Calu3 (cell line): ENCODE data around the gene NANOS2. TPM values are rescaled to one million over a fixed set of nuclear protein-coding genes. Genes with fewer than 3 reads are reported as not detected.

Experiments
- BruUV-seq: library from RNA; stranded (reverse); fragments of 400-500 nt; replicated peaks from 2 replicates; lab custom pipeline; 2021; lab: Mats Ljungman, UMichigan
- CTCF ChIA-PET: fragments of 300-600 bp; sonication (Branson Sonifier 250); formaldehyde crosslinking; loops from one replicate; lab custom pipeline; 2022; ENCODE audit warnings: antibody characterized with exemption; lab: Charles Lee
- DNase-seq: peaks from one replicate; pipeline ENCODE4 v3.0.0; 2022
- H3K27ac Mint-ChIP-seq: one replicate; pipeline ENCODE4 v1.8.0; 2022; ENCODE audit warnings: mixed read lengths; ENCODE audit not compliant: unreplicated experiment
- H3K27me3 Mint-ChIP-seq: one replicate; pipeline ENCODE4 v1.8.0; 2022; ENCODE audit warnings: mixed read lengths; ENCODE audit not compliant: unreplicated experiment
- H3K36me3 Mint-ChIP-seq: one replicate; pipeline ENCODE4 v1.8.0; 2022; ENCODE audit warnings: mild to moderate bottlenecking, moderate library complexity, mixed read lengths; ENCODE audit not compliant: insufficient read depth, unreplicated experiment
- H3K4me1 Mint-ChIP-seq: one replicate; pipeline ENCODE4 v1.8.0; 2022; ENCODE audit warnings: mild to moderate bottlenecking, low read depth, mixed read lengths; ENCODE audit not compliant: unreplicated experiment
- H3K4me3 Mint-ChIP-seq: one replicate; pipeline ENCODE4 v1.8.0; 2022; ENCODE audit warnings: mild to moderate bottlenecking, low read depth, moderate library complexity, mixed read lengths; ENCODE audit not compliant: unreplicated experiment
- H3K9me3 Mint-ChIP-seq: one replicate; pipeline ENCODE4 v1.8.0; 2022; ENCODE audit warnings: low read depth, mixed read lengths; ENCODE audit not compliant: unreplicated experiment
- CTCF ChIP-seq: fragments of 200-600 bp; IDR thresholded peaks from one replicate; pipeline ENCODE4 v1.8.0; 2022; ENCODE audit warnings: antibody characterized with exemption; ENCODE audit not compliant: unreplicated experiment
- intact Hi-C: fragments of 100-400 bp; cut with micrococcal nuclease; formaldehyde crosslinking; loops from one replicate; pipeline ENCODE4 v1.10.0; 2022; ENCODE audit not compliant: unreplicated experiment
- total RNA-seq: library from RNA; stranded (reverse); gene quantifications from 2 replicates; pipeline ENCODE4 v1.2.3, GENCODE V29; 2022

Gene NANOS2
- total RNA-seq, 1 experiment from 2014 or later = not detected

GRCh38 chr19:45940515-45940805 is 25.9 kb upstream of the NANOS2 start:
- TF ChIP-seq CTCF = no peak
- H3K4me3 Mint-ChIP-seq = no peak overlapping the region
- intact Hi-C loops = no loop called here
- no TSS peak for BruUV-seq
- no peak for DNase-seq
- H3K9me3 Mint-ChIP-seq = no peaks in the 10 kb centered on the region
- no peaks in the 10 kb centered on the region for H3K4me1 Mint-ChIP-seq
- peaks cover 75% of the 10 kb centered on the region for H3K27me3 Mint-ChIP-seq
- no peak overlapping the region for H3K27ac Mint-ChIP-seq
- no peaks in the 10 kb centered on the region for H3K36me3 Mint-ChIP-seq
- CTCF ChIA-PET = no interaction called here

GRCh38 chr19:45939792-45940514 is 25.4 kb upstream of the NANOS2 start:
- Mint-ChIP-seq H3K4me1 (no peaks in the 10 kb centered on the region), H3K36me3 (no peaks in the 10 kb centered on the region), H3K4me3 (no peak overlapping the region), H3K9me3 (no peaks in the 10 kb centered on the region), H3K27ac (no peak overlapping the region), H3K27me3 (peaks cover 75% of the 10 kb centered on the region)
- TF ChIP-seq CTCF = no peak
- no peak for DNase-seq
- intact Hi-C loops = no loop called here
- CTCF ChIA-PET = no interaction called here
- no TSS peak for BruUV-seq

GRCh38 chr19:45938733-45939319 is 24.2 kb upstream of the NANOS2 start:
- H3K36me3 Mint-ChIP-seq = no peaks in the 10 kb centered on the region
- peaks cover 75% of the 10 kb centered on the region for H3K27me3 Mint-ChIP-seq
- H3K4me1 Mint-ChIP-seq = no peaks in the 10 kb centered on the region
- no peak for TF ChIP-seq CTCF
- DNase-seq = no peak
- intact Hi-C loops = no loop called here
- no TSS peak for BruUV-seq
- H3K4me3 Mint-ChIP-seq = no peak overlapping the region
- H3K9me3 Mint-ChIP-seq = no peaks in the 10 kb centered on the region
- CTCF ChIA-PET = interaction anchor here (0.5 kb wide), 1 partner anchor 32 kb away, joined by 3 read pairs; no protein-coding TSS in a partner anchor
- H3K27ac Mint-ChIP-seq = no peak overlapping the region

GRCh38 chr19:45935267-45935666 is 20.7 kb upstream of the NANOS2 start:
- no peak for DNase-seq
- peaks cover 64% of the 10 kb centered on the region for H3K27me3 Mint-ChIP-seq
- CTCF ChIA-PET = no interaction called here
- no peak overlapping the region for H3K27ac Mint-ChIP-seq
- no peaks in the 10 kb centered on the region for H3K36me3 Mint-ChIP-seq
- intact Hi-C loops = no loop called here
- no peak for TF ChIP-seq CTCF
- H3K9me3 Mint-ChIP-seq = no peaks in the 10 kb centered on the region
- H3K4me3 Mint-ChIP-seq = no peak overlapping the region
- H3K4me1 Mint-ChIP-seq = no peaks in the 10 kb centered on the region
- no TSS peak for BruUV-seq
